ENCODE measurements around the gene RPS6KA6. TPM values are rescaled to one million over a fixed set of nuclear protein-coding genes. Genes with fewer than 3 reads are reported as not detected.

RPS6KA6 gene
- total RNA-seq, 1 donor from 2014 or later = 7.8 TPM

DNA sequence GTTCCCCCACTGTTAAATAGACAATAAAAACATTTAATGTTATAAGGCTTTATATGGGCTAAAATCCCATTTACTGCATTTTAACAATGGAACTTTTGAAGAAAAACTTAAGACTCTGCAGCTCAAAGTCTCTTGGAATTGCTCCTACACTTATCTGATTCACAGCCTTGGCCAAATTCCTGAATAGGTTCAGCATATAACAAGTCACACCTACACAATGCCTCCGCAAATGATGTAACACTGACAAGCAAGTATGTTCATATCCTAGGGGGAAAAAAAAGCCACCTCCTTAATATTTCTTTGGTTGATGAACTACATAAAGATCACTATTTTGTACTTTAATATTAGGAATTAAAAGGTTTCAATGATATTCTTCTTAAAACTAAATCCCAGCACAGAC, 34.5 kb downstream of the RPS6KA6 start:
- TF ChIP-seq, protein P1, sequence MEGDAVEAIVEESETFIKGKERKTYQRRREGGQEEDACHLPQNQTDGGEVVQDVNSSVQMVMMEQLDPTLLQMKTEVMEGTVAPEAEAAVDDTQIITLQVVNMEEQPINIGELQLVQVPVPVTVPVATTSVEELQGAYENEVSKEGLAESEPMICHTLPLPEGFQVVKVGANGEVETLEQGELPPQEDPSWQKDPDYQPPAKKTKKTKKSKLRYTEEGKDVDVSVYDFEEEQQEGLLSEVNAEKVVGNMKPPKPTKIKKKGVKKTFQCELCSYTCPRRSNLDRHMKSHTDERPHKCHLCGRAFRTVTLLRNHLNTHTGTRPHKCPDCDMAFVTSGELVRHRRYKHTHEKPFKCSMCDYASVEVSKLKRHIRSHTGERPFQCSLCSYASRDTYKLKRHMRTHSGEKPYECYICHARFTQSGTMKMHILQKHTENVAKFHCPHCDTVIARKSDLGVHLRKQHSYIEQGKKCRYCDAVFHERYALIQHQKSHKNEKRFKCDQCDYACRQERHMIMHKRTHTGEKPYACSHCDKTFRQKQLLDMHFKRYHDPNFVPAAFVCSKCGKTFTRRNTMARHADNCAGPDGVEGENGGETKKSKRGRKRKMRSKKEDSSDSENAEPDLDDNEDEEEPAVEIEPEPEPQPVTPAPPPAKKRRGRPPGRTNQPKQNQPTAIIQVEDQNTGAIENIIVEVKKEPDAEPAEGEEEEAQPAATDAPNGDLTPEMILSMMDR (conservative IDR thresholded peaks at IDR 0.05) = no peak
- Mint-ChIP-seq H3K4me3 (no peak overlapping the region), H3K36me3 (ENCODE audit: low read depth) (peaks cover 8% of the 10 kb centered on the region), H3K27ac (ENCODE audit: unreplicated experiment) (no peak overlapping the region), H3K4me1 (no peaks in the 10 kb centered on the region), H3K9me3 (peaks cover 10% of the 10 kb centered on the region), H3K27me3 (ENCODE audit: low read depth) (no peaks in the 10 kb centered on the region)
- DNase-seq (ENCODE audit: low read depth, low spot score) = no peak

DNA sequence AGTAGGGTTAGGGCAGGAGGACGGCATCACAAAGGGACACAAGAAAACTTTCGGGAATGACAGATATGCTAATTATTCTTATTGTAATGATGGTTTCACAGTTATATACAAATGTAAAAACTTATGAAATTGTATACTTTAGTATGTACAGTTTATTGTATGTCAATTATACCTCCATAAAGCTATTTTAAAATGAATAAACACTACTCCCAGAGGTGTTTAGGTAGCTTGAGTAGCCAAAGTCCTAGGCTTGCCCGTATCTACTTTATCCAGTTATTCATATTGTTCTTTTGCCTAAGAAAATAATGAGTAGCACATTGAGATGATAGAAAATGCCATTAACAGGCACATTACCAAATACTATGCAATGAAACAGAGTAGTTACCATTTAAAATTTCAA, 43.0 kb downstream of the RPS6KA6 start:
- DNase-seq (ENCODE audit: low read depth, low spot score) = no peak
- H3K4me3 Mint-ChIP-seq = no peak overlapping the region
- TF ChIP-seq, protein P1 (conservative IDR thresholded peaks at IDR 0.05) = no peak
- H3K9me3 Mint-ChIP-seq = peaks cover 6% of the 10 kb centered on the region
- H3K27me3 Mint-ChIP-seq (ENCODE audit: low read depth) = no peaks in the 10 kb centered on the region
- no peak overlapping the region for H3K27ac Mint-ChIP-seq (ENCODE audit: unreplicated experiment)
- peaks cover 9% of the 10 kb centered on the region for H3K36me3 Mint-ChIP-seq (ENCODE audit: low read depth)
- no peaks in the 10 kb centered on the region for H3K4me1 Mint-ChIP-seq

DNA sequence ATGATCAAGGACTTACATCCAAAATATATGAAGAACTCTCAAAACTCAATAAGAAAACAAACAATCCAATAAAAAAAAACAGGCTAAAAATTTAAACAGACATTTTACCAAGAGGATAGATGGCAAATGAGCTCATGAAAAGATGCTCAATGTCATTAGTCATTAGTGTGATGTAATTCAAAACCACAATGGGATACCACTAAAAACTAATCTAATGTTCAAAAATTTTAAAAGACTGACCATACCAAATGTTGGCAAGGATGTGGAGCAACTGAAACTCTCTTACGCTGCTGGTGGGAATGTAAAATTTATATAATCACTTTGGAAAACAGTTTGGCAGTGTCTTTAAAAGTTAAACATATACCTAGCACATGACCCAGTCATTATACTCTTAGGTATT, 43.7 kb downstream of the RPS6KA6 start:
- TF ChIP-seq, protein P1 (conservative IDR thresholded peaks at IDR 0.05) = no peak
- Mint-ChIP-seq H3K4me3 (no peak overlapping the region), H3K4me1 (no peaks in the 10 kb centered on the region), H3K27me3 (ENCODE audit: low read depth) (no peaks in the 10 kb centered on the region), H3K27ac (ENCODE audit: unreplicated experiment) (no peak overlapping the region), H3K9me3 (peaks cover 4% of the 10 kb centered on the region), H3K36me3 (ENCODE audit: low read depth) (peaks cover 13% of the 10 kb centered on the region)
- no peak for DNase-seq (ENCODE audit: low read depth, low spot score)

DNA sequence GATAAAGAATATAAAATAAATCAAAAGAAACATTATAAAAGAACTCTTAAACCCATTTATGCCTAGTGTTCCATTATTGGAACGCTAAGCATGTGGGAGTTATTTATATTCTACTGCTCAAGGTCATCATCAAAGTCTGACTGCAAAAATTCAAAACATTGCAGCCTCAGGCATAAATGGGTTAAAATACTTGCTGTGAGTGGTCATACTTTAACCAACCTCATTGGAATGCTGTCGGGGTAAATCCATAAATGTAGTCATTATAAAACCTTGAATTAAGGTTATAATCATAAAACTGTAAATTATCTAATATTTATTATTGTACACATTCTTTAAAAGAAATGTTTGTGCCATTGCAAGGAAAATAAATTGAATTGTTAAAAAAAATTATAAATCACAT, 55.0 kb downstream of the RPS6KA6 start:
- H3K9me3 Mint-ChIP-seq = peaks cover 8% of the 10 kb centered on the region

DNA sequence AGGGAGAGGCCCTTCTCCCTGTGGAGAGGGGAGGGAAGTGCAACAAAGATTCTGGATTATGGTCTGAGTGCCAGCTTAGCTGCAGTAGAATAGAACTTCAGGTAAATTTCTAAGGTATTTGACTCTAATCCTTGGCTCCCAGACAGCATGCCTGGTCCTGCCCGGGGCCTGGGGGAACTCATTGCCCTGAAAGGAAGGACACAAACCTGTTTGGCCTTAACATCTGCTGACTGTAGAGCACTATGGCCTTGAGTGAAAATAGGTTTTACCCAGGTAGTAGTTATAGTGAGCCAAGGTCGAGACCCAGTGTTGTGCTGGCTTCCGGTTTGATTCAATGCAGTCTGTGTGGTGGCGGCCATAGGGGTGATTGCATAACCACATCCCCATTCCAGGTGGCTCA, 64.4 kb downstream of the RPS6KA6 start:
- H3K4me1 Mint-ChIP-seq = no peaks in the 10 kb centered on the region
- peaks cover 24% of the 10 kb centered on the region for H3K9me3 Mint-ChIP-seq

More for the DNA sequence above, 55.0 kb downstream of the RPS6KA6 start:
- DNase-seq (ENCODE audit: low read depth, low spot score) = no peak
- H3K4me3 Mint-ChIP-seq = no peak overlapping the region
- H3K27me3 Mint-ChIP-seq (ENCODE audit: low read depth) = no peaks in the 10 kb centered on the region
- TF ChIP-seq, protein P1 (conservative IDR thresholded peaks at IDR 0.05) = no peak
- no peaks in the 10 kb centered on the region for H3K4me1 Mint-ChIP-seq
- H3K27ac Mint-ChIP-seq (ENCODE audit: unreplicated experiment) = no peak overlapping the region
- H3K36me3 Mint-ChIP-seq (ENCODE audit: low read depth) = peaks cover 9% of the 10 kb centered on the region

More for the DNA sequence above, 64.4 kb downstream of the RPS6KA6 start:
- H3K36me3 Mint-ChIP-seq (ENCODE audit: low read depth) = peaks cover 23% of the 10 kb centered on the region
- H3K27ac Mint-ChIP-seq (ENCODE audit: unreplicated experiment) = no peak overlapping the region
- no peak for DNase-seq (ENCODE audit: low read depth, low spot score)
- H3K4me3 Mint-ChIP-seq = no peak overlapping the region
- H3K27me3 Mint-ChIP-seq (ENCODE audit: low read depth) = no peaks in the 10 kb centered on the region
- TF ChIP-seq, protein P1 (conservative IDR thresholded peaks at IDR 0.05) = no peak
